ENCODE results near the gene DAPK1.

The DAPK1 gene

DNA sequence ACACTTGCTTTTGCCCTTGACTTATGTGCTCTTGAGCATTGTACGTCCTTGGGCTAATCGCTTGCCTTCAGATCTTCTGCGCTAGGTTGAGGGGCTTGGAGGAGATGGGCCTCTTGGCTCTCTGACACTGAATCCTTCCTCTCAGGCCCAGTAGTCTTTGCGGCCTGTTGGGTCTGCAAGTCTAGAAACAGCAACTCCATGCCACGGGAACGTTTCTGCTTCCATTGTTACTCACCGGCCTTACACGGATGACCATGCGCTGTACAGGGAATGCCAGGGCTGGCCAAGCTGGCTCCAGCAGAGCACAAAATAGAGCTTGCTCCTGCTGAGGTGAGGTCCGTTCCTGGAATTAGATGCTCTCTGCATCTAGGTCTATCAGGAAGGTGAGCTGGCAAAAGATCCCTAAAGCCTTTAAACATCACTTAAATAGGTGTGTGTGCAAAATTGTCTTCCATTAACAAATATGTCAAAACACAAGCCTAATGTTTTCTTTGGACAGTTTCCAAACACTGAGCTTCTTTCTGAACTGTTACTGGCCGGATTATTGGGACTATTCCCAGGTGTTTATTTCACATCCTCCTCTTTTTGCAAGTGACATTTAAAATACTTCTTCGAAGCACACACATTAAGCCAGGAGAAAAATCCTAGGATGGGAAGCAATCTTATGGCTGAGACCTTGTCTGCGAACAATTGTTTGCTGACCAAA, 29.7 kb downstream of the DAPK1 start:
- ChIA-PET POLR2A (no interaction called here), CTCF (interaction anchor here (1.8 to 2.5 kb wide), 3 partner anchors 12 to 21 kb away, joined by 4 to 9 read pairs (median 6); no protein-coding TSS in a partner anchor)
- no peak for DNase-seq (ENCODE audit: extremely low spot score)
- TF ChIP-seq, protein P1, sequence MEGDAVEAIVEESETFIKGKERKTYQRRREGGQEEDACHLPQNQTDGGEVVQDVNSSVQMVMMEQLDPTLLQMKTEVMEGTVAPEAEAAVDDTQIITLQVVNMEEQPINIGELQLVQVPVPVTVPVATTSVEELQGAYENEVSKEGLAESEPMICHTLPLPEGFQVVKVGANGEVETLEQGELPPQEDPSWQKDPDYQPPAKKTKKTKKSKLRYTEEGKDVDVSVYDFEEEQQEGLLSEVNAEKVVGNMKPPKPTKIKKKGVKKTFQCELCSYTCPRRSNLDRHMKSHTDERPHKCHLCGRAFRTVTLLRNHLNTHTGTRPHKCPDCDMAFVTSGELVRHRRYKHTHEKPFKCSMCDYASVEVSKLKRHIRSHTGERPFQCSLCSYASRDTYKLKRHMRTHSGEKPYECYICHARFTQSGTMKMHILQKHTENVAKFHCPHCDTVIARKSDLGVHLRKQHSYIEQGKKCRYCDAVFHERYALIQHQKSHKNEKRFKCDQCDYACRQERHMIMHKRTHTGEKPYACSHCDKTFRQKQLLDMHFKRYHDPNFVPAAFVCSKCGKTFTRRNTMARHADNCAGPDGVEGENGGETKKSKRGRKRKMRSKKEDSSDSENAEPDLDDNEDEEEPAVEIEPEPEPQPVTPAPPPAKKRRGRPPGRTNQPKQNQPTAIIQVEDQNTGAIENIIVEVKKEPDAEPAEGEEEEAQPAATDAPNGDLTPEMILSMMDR (IDR thresholded peaks at IDR 0.05; ENCODE audit: control extremely low read depth, extremely low read depth, low read depth, missing control alignments) = no peak

DNA sequence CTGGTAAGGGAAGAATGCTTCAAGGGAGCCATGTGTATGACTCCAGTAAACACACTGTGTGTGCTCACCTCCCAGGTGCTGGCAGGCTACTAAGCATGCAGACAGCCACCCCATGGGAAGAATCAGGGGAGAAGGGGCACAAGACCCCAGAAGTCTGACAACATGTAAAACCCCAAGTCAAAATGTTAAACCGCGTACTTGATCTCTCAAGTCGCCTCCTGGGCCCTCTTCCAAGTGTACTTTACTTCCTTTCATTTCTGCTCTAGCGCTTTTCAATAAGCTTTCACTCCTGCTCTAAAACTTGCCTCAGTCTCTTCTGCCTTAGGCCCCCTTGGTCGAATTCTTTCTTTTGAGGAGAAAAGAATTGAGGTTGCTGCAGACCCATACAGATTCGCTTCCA, 31.3 kb downstream of the DAPK1 start:
- CTCF ChIA-PET = interaction anchor here (2.2 kb wide), 1 partner anchor 13 kb away, joined by 9 read pairs; no protein-coding TSS in a partner anchor
- POLR2A ChIA-PET = interaction anchor here (0.7 kb wide), 1 partner anchor 24 kb away, joined by 6 read pairs; no protein-coding TSS in a partner anchor
- TF ChIP-seq, protein P1 (IDR thresholded peaks at IDR 0.05; ENCODE audit: control extremely low read depth, extremely low read depth, low read depth, missing control alignments) = no peak
- DNase-seq (ENCODE audit: extremely low spot score) = no peak

DNA sequence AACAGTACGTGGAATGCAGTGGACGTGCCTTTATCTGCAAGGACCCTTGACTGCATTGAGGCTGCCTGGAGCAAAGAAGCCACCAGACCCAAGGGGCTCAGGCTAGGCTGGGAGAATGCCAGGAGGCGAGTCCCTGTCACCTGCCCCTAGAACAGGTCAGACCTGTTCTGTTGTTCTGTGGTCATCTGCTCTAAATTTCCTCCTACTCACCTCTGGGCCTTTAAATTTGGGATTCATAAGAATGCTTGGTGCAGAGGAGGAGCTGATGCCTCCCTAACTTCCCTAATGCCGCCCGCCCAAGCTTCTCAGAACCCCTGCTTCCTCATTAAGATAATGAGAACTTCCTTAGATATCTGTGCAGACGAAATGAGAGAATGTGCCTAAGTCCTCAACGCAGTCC, 32.0 kb downstream of the DAPK1 start:
- no peak for DNase-seq (ENCODE audit: extremely low spot score)
- TF ChIP-seq, protein P1 (IDR thresholded peaks at IDR 0.05; ENCODE audit: control extremely low read depth, extremely low read depth, low read depth, missing control alignments) = no peak
- ChIA-PET POLR2A (no interaction called here), CTCF (interaction anchor here (1.1 to 2.2 kb wide), 3 partner anchors 14 to 17 kb away, joined by 3 to 9 read pairs (median 4); no protein-coding TSS in a partner anchor)

DNA sequence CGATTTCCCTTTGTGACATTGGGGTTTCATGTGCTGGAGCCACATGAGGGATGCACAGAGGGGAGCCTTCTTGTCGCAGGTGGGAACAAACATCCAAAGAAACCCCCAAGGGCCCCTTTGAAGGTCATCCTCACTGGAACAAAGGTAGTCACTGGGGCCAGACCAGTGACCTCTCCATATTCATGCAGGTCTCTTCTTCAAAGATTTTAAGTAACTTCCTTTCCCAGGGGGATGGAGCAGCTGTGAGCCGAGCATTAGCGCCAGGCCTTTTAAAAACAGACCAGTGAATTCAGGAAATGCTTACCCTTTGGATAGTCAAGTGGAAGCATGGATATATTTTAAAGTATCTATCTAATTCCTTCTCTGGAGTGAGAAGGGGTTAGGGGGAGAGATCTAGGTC, 33.0 kb downstream of the DAPK1 start:
- TF ChIP-seq, protein P1 (IDR thresholded peaks at IDR 0.05; ENCODE audit: control extremely low read depth, extremely low read depth, low read depth, missing control alignments) = no peak
- no peak for DNase-seq (ENCODE audit: extremely low spot score)
- CTCF ChIA-PET = interaction anchor here (1.1 to 1.4 kb wide), 4 partner anchors 7 to 18 kb away, joined by 3 to 4 read pairs (median 4); no protein-coding TSS in a partner anchor
- POLR2A ChIA-PET = no interaction called here

DNA sequence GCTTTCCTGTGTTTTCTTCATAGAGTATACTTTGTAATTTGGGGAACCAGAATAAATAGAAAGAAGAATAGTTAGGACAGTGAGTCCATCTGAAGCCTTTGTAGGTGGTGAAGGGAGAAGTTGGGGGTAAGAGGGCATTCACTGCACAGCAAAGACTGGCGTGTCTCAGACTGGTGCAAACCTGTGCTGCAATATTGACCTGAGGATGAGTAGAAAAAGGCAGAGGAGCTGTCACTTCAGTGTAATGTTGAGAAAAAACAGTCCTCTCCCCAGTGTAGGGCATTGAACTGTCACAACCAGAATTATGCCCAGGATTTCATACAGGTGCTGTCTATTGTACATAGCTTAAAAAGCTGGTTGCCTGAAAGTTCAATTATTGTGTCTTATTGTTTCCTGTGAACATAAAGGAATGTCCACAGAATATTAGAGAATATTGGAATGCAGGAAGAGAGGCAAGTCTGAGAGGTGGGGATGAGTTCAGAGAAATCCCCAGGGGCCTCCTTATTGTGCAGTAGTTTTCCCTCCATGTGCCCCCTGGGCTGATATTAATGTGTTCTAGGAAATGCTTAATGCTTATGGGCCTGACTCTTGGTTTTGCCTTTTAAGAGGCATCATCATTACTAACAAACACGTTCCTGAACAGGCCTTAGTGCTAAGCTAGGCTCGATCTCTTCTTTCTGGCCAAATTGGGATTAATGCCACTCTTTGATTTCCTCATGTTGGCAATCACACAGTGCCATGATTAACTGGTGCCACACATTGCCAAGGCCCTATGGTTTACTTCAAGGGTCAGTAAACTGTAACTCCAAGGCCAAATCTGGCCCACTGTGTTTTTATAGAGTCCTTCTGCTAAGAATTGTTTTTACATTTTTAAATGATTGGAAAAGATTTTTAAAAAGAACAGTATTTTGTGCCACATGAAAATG, 34.0 kb downstream of the DAPK1 start:
- no peak for DNase-seq (ENCODE audit: extremely low spot score)
- POLR2A ChIA-PET = no interaction called here
- TF ChIP-seq, protein P1 (IDR thresholded peaks at IDR 0.05; ENCODE audit: control extremely low read depth, extremely low read depth, low read depth, missing control alignments) = no peak
- CTCF ChIA-PET = interaction anchor here (1.1 kb wide), 2 partner anchors 8 to 13 kb away, joined by 3 to 4 read pairs; no protein-coding TSS in a partner anchor

DNA sequence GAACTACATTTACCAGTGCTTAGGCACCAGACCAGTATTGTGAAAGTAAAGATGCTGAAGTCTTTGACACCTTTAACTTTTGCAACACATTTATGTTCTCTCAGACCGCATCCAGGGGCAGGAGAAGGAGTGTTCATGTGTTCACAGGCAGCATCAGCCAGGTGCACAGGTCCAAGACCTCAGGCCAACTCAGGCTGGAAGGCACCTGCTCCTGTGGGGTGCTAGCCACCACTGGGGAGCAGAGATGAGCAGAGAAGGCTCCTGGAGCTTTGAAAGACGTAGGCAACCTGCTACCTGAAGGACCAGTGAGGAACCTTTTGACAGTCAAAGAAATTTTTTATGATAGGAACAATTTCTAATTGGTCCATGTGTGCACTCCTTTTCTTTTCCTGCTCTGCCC, 35.6 kb downstream of the DAPK1 start:
- TF ChIP-seq, protein P1 (IDR thresholded peaks at IDR 0.05; ENCODE audit: control extremely low read depth, extremely low read depth, low read depth, missing control alignments) = peak; percentile 27
- ChIA-PET CTCF (no interaction called here), POLR2A (no interaction called here)
- no peak for DNase-seq (ENCODE audit: extremely low spot score)
